ENCODE data around the gene ITGAE. TPM values are rescaled to one million over a fixed set of nuclear protein-coding genes. Genes with fewer than 3 reads are reported as not detected.

ITGAE gene
- total and polyA plus RNA-seq, 10 of the 15 experiments (the other 5 are each of a cell fraction or from before 2014, with no cell fraction given) = 13.1 to 161 (median 34.8) TPM

- TF ChIP-seq, protein P1, sequence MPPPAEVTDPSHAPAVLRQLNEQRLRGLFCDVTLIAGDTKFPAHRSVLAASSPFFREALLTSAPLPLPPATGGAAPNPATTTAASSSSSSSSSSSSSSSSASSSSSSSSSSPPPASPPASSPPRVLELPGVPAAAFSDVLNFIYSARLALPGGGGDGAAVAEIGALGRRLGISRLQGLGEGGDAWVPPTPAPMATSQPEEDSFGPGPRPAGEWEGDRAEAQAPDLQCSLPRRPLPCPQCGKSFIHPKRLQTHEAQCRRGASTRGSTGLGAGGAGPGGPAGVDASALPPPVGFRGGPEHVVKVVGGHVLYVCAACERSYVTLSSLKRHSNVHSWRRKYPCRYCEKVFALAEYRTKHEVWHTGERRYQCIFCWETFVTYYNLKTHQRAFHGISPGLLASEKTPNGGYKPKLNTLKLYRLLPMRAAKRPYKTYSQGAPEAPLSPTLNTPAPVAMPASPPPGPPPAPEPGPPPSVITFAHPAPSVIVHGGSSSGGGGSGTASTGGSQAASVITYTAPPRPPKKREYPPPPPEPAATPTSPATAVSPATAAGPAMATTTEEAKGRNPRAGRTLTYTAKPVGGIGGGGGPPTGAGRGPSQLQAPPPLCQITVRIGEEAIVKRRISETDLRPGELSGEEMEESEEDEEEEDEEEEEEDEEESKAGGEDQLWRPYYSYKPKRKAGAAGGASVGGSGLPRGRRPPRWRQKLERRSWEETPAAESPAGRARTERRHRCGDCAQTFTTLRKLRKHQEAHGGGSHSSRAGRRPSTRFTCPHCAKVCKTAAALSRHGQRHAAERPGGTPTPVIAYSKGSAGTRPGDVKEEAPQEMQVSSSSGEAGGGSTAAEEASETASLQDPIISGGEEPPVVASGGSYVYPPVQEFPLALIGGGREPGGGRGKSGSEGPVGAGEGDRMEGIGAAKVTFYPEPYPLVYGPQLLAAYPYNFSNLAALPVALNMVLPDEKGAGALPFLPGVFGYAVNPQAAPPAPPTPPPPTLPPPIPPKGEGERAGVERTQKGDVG (CRISPR knock-in tag; IDR thresholded peaks at IDR 0.05) = no peak
- TF ChIP-seq, protein P2, sequence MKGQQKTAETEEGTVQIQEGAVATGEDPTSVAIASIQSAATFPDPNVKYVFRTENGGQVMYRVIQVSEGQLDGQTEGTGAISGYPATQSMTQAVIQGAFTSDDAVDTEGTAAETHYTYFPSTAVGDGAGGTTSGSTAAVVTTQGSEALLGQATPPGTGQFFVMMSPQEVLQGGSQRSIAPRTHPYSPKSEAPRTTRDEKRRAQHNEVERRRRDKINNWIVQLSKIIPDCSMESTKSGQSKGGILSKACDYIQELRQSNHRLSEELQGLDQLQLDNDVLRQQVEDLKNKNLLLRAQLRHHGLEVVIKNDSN (IDR thresholded peaks at IDR 0.05; ENCODE audit: borderline replicate concordance, extremely low read length, insufficient read depth, low read depth, low read length) = peak; percentile 71
- TF ChIP-seq ZNF384 (IDR thresholded peaks at IDR 0.05; ENCODE audit: borderline replicate concordance, low read depth, low read length) (no peak), CREB1 (IDR thresholded peaks at IDR 0.05; ENCODE audit: low read depth) (peak; percentile 80), MYB (IDR thresholded peaks at IDR 0.05; ENCODE audit: borderline replicate concordance, low read depth, low read length) (peak; percentile 47; the same call in 1 of the 2 replicates), GABPA (IDR thresholded peaks at IDR 0.05; ENCODE audit: low read depth) (no peak), NRF1 (conservative IDR thresholded peaks at IDR 0.05; ENCODE audit: low read depth, low read length) (no peak), KDM1A (IDR thresholded peaks at IDR 0.05; ENCODE audit: borderline replicate concordance) (no peak), BHLHE40 (IDR thresholded peaks at IDR 0.05; ENCODE audit: borderline replicate concordance in 1 of 2, low read depth in 2 of 2, low read length in 1 of 2) (peak; percentile 98), POLR2AphosphoS2 (IDR thresholded peaks at IDR 0.05; ENCODE audit: low read depth, low read length) (no peak), SUPT20H (IDR thresholded peaks at IDR 0.05; ENCODE audit: borderline replicate concordance, control insufficient read depth, low read depth, low read length) (no peak), MYC (IDR thresholded peaks at IDR 0.05; ENCODE audit: insufficient read depth, insufficient read length, insufficient replicate concordance, low read length, severe bottlenecking) (peak; percentile 79), EGR1 (IDR thresholded peaks at IDR 0.05; ENCODE audit: borderline replicate concordance in 1 of 2, low read depth in 2 of 2, low read length in 2 of 2) (no peak; a peak in 1 of 3 replicates), EP300 (IDR thresholded peaks at IDR 0.05; ENCODE audit: borderline replicate concordance in 1 of 2, control insufficient read depth in 1 of 2, low read depth in 2 of 2, low read length in 2 of 2) (peak; percentile 81 to 88)
- TF ChIP-seq, protein P3, sequence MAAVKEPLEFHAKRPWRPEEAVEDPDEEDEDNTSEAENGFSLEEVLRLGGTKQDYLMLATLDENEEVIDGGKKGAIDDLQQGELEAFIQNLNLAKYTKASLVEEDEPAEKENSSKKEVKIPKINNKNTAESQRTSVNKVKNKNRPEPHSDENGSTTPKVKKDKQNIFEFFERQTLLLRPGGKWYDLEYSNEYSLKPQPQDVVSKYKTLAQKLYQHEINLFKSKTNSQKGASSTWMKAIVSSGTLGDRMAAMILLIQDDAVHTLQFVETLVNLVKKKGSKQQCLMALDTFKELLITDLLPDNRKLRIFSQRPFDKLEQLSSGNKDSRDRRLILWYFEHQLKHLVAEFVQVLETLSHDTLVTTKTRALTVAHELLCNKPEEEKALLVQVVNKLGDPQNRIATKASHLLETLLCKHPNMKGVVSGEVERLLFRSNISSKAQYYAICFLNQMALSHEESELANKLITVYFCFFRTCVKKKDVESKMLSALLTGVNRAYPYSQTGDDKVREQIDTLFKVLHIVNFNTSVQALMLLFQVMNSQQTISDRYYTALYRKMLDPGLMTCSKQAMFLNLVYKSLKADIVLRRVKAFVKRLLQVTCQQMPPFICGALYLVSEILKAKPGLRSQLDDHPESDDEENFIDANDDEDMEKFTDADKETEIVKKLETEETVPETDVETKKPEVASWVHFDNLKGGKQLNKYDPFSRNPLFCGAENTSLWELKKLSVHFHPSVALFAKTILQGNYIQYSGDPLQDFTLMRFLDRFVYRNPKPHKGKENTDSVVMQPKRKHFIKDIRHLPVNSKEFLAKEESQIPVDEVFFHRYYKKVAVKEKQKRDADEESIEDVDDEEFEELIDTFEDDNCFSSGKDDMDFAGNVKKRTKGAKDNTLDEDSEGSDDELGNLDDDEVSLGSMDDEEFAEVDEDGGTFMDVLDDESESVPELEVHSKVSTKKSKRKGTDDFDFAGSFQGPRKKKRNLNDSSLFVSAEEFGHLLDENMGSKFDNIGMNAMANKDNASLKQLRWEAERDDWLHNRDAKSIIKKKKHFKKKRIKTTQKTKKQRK (IDR thresholded peaks at IDR 0.05; ENCODE audit: low read depth, low read length) = no peak
- TF ChIP-seq, protein P4, sequence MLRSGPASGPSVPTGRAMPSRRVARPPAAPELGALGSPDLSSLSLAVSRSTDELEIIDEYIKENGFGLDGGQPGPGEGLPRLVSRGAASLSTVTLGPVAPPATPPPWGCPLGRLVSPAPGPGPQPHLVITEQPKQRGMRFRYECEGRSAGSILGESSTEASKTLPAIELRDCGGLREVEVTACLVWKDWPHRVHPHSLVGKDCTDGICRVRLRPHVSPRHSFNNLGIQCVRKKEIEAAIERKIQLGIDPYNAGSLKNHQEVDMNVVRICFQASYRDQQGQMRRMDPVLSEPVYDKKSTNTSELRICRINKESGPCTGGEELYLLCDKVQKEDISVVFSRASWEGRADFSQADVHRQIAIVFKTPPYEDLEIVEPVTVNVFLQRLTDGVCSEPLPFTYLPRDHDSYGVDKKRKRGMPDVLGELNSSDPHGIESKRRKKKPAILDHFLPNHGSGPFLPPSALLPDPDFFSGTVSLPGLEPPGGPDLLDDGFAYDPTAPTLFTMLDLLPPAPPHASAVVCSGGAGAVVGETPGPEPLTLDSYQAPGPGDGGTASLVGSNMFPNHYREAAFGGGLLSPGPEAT (IDR thresholded peaks at IDR 0.05; ENCODE audit: low read depth) = peak; percentile 93
Measured at GRCh38 chr17:3796110-3796821, 4.7 kb downstream of the ITGAE start (continued).

Measured in GM12878 (cell line).